ENCODE data around the gene SDHA. TPM values are rescaled to one million over a fixed set of nuclear protein-coding genes. Genes with fewer than 3 reads are reported as not detected.
"Not testable (repeated sequence)": the region's sequence is repeated elsewhere in the genome, so short reads cannot be mapped to it uniquely, and the experiment has no call there.

Gene SDHA
- total RNA-seq, 2 donors from 2014 or later = 121 to 130 TPM

GRCh38 chr5:279051-279665, 61.0 kb downstream of the SDHA start:
- peaks cover 39 to 47% of the 10 kb centered on the region in 2 donors for H3K4me1 Mint-ChIP-seq (ENCODE audit: low read depth in 2 of 2)
- DNase-seq (ENCODE audit: low spot score); H3K36me3 Mint-ChIP-seq; H3K4me3 Mint-ChIP-seq; H3K9me3 Mint-ChIP-seq; H3K27me3 Mint-ChIP-seq; ATAC-seq: not testable (repeated sequence)
- peak overlapping the region in 1 of 2 donors; percentile 58 for H3K27ac Mint-ChIP-seq

DNA sequence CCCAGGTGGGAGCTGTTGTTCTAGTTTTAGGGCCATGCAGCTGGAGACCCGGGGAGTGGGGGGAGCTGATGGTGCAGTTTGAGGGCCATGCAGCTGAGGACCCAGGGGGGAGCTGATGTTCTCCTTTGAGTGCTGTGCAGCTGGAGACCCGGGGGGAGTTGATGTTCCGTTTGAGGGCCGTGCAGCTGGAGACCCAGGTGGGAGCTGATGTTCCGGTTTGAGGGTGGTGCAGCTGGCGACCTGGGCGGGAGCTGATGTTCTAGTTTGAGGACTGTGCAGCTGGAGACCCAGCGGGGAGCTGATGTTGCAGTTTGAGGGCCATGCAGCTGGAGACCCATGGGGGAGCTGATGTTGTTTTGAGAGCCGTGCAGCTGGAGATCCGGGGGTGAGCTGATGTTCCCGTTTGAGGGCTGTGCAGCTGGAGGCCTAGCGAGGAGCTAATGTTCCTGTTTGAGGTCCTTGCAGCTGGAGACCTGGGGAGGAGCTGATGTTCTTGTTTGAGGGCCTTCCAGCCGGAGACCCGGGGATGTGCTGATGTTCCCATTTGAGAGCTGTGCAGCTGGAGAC, 68.0 kb downstream of the SDHA start:
- no peak overlapping the region for H3K4me3 Mint-ChIP-seq
- no peak overlapping the region for H3K27ac Mint-ChIP-seq
- ATAC-seq (no peak), DNase-seq (ENCODE audit: low spot score) (no peak)
- H3K9me3 Mint-ChIP-seq = no peaks in the 10 kb centered on the region
- H3K27me3 Mint-ChIP-seq = no peaks in the 10 kb centered on the region
- no peaks in the 10 kb centered on the region for H3K36me3 Mint-ChIP-seq
- peaks cover 41 to 48% of the 10 kb centered on the region in 2 donors for H3K4me1 Mint-ChIP-seq (ENCODE audit: low read depth in 2 of 2)

DNA sequence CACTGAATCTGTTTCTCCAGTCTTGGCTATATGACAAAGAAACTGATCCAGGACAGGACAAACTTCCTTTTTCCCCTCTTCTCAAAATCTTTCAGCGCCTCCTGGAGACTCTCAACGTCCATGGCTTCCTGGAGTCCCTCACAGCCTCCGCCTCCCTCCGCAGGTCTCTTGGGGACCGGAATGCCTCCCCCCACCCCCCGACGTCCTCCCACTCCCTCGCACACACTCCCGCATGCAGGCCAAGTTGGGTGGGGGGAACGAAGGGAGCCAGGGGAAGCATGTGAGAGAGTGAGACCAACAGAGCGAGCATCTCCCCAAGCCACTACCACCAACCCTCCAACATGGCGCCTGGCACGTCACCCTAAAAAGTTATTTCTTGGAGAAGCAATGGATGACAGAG, 72.1 kb downstream of the SDHA start:
- ATAC-seq; DNase-seq (ENCODE audit: low spot score); H3K27ac Mint-ChIP-seq: not testable (repeated sequence)

DNA sequence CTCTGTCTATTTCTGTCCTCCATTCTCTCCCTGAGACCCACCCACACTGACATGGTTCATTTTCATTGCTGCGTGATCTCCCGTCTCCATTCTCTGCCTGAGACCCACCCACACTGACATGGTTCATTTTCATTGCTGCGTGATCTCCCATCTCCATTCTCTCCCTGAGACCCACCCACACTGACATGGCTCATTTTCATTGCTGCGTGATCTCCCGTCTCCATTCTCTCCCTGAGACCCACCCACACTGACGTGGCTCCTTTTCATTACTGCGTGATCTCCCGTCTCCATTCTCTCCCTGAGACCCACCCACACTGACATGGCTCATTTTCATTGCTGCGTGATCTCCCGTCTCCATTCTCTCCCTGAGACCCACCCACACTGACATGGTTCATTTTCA, 73.2 kb downstream of the SDHA start:
- not testable (repeated sequence) for H3K4me3 Mint-ChIP-seq; ATAC-seq; H3K27me3 Mint-ChIP-seq; H3K9me3 Mint-ChIP-seq; H3K36me3 Mint-ChIP-seq; H3K27ac Mint-ChIP-seq; DNase-seq (ENCODE audit: low spot score)
- peaks cover 17 to 24% of the 10 kb centered on the region in 2 donors for H3K4me1 Mint-ChIP-seq (ENCODE audit: low read depth in 2 of 2)

More for the DNA sequence above, 72.1 kb downstream of the SDHA start:
- not testable (repeated sequence) for H3K27me3 Mint-ChIP-seq, H3K9me3 Mint-ChIP-seq, H3K4me3 Mint-ChIP-seq, H3K36me3 Mint-ChIP-seq
- peaks cover 22 to 23% of the 10 kb centered on the region in 2 donors for H3K4me1 Mint-ChIP-seq (ENCODE audit: low read depth in 2 of 2)

- H3K27me3 Mint-ChIP-seq; DNase-seq (ENCODE audit: low spot score); ATAC-seq; H3K4me3 Mint-ChIP-seq; H3K27ac Mint-ChIP-seq; H3K36me3 Mint-ChIP-seq; H3K9me3 Mint-ChIP-seq: not testable (repeated sequence)
- H3K4me1 Mint-ChIP-seq (ENCODE audit: low read depth in 2 of 2) = peaks cover 17 to 29% of the 10 kb centered on the region in 2 donors
Observed at GRCh38 chr5:294788-295187, 76.7 kb downstream of the SDHA start.

DNA sequence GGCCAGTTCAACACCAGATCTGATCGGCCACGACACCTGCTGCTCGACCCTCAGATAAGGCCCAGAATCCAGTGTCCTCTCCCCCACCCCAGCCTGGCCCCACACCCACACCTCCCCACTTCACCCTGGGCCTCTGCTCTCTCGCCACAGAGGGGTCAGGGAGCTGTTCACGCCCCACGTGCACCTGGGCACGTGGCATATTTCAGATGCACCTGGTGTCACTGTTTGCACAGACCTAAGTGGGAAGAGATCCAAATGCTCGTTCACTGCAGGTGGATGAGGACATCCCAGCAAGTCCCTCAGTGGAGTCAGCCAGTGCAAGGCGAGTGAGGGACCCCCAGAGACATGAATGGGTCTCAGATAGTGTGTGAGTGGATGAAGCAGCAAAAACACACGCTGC, 78.1 kb downstream of the SDHA start:
- H3K27me3 Mint-ChIP-seq; ATAC-seq; H3K36me3 Mint-ChIP-seq; H3K9me3 Mint-ChIP-seq; H3K27ac Mint-ChIP-seq; DNase-seq (ENCODE audit: low spot score): not testable (repeated sequence)
- Mint-ChIP-seq H3K4me1 (ENCODE audit: low read depth in 2 of 2) (peaks cover 20 to 31% of the 10 kb centered on the region in 2 donors), H3K4me3 (peak overlapping the region; percentile 33)

DNA sequence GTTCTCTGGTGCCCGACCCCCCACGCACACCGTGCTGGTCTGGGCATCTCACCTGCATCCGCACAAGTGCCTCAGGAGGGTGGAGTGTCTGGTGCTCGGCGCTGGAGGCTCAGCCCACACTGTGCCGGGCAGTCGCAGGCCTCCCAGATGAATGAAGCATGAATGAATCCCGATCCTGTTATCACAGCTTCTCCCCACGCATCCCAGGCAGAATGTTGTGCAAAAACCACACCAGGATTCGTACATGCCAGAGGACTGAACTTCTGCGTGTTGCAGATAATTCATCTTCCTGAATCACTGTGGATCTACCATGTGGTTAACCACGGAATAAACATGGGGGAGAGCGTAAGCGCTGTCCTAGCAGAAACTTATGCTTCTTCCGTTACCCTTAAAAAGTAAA, 78.8 kb downstream of the SDHA start:
- H3K4me1 Mint-ChIP-seq (ENCODE audit: low read depth in 2 of 2) = peaks cover 18 to 31% of the 10 kb centered on the region in 2 donors
- H3K27ac Mint-ChIP-seq; H3K9me3 Mint-ChIP-seq; DNase-seq (ENCODE audit: low spot score); H3K27me3 Mint-ChIP-seq; H3K36me3 Mint-ChIP-seq: not testable (repeated sequence)
- ATAC-seq = peak; percentile 65 to 72
- peak overlapping the region; percentile 15 for H3K4me3 Mint-ChIP-seq

DNA sequence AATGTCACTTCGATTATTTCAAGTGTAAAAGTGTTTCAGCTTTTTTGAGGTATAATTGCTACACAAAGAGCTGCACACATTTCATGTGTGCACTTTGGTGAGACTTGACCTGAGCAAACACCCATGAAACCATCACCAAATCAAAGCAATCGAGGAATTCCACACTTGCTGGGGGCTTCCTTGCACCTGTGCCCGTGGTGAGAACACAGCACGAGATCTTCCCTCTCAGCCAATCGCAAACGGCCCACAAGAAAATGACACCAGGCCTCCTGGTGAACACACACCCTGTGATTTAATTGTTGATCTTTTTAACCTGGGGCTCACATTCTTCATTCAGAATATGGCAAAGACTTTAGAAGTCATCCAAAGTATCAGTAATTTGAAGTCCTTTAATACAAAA, 79.3 kb downstream of the SDHA start:
- not testable (repeated sequence) for H3K27me3 Mint-ChIP-seq; H3K36me3 Mint-ChIP-seq; DNase-seq (ENCODE audit: low spot score); H3K27ac Mint-ChIP-seq; ATAC-seq; H3K9me3 Mint-ChIP-seq
- Mint-ChIP-seq H3K4me1 (ENCODE audit: low read depth in 2 of 2) (peaks cover 14 to 31% of the 10 kb centered on the region in 2 donors), H3K4me3 (peak overlapping the region; percentile 15)

- DNase-seq (ENCODE audit: low spot score) = not testable (repeated sequence)
Observed at GRCh38 chr5:297991-298736, 80.0 kb downstream of the SDHA start.

DNA sequence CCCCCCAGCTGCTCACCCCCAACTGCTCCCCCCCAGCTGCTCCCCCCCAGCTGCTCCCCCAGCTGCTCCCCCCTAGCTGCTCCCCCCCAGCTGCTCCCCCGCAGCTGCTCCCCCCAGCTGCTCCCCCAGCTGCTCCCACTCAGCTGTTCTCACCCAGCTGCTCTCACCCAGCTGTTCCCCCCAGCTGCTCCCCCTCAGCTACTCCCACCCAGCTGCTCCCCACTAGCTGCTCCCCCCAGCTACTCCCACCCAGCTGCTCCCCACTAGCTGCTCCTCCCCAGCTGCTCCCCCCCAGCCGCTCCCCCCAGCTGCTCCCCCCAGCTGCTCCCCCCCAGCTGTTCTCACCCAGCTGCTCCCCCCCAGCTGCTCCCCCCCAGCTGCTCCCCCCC, 80.6 kb downstream of the SDHA start:
- DNase-seq (ENCODE audit: low spot score) (no peak), ATAC-seq (no peak)
- H3K4me1 Mint-ChIP-seq (ENCODE audit: low read depth in 2 of 2) = peaks cover 14 to 30% of the 10 kb centered on the region in 2 donors
- H3K36me3 Mint-ChIP-seq = no peaks in the 10 kb centered on the region
- no peak overlapping the region for H3K27ac Mint-ChIP-seq
- H3K9me3 Mint-ChIP-seq = no peaks in the 10 kb centered on the region
- no peaks in the 10 kb centered on the region for H3K27me3 Mint-ChIP-seq
- H3K4me3 Mint-ChIP-seq = no peak overlapping the region

More at GRCh38 chr5:297991-298736, 80.0 kb downstream of the SDHA start:
- H3K36me3 Mint-ChIP-seq, H3K9me3 Mint-ChIP-seq, H3K4me3 Mint-ChIP-seq, H3K27me3 Mint-ChIP-seq, ATAC-seq, H3K27ac Mint-ChIP-seq: not testable (repeated sequence)
- peaks cover 14 to 27% of the 10 kb centered on the region in 2 donors for H3K4me1 Mint-ChIP-seq (ENCODE audit: low read depth in 2 of 2)

- not testable (repeated sequence) for H3K4me3 Mint-ChIP-seq, H3K36me3 Mint-ChIP-seq, H3K27ac Mint-ChIP-seq, H3K9me3 Mint-ChIP-seq, ATAC-seq, H3K27me3 Mint-ChIP-seq
- peak; percentile 16 for DNase-seq (ENCODE audit: low spot score)
- H3K4me1 Mint-ChIP-seq (ENCODE audit: low read depth in 2 of 2) = peaks cover 14 to 30% of the 10 kb centered on the region in 2 donors
Observed at GRCh38 chr5:299921-300320, 81.8 kb downstream of the SDHA start.

DNA sequence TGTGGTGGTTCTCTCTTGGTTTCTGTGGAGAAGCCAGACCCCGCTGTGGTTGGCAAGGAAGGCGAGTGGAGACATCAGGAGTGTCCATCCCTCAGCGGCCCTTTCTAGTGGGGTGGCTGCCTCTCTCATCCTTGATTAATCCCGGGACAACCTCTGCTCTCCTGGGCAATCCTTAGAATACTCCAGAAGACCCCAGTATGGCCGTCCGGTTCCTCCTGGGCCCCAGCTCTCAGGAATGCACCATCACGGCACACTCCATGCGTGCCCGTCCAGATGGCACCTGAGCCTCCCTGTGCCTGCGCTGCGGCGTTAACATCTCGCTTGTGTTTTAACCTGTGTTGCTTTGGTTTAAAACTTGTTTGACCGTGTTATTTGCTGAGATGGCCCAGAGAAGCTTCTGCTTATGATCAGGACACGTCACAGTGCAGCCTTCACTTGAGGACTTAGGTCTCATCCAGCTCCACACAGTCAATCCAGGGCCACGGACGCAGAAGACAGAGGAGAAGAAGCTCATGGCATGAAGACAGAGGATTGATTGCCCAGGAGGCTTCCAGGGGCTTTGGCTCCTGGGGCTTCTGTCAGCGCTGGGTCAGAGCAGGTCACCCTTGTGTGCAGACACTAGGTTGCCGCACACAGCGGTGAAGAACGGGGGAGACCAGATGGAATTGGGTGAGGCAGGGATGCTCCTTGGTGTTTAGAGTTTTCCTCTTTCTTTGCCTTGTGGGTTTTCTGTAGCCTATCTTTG, 82.7 kb downstream of the SDHA start:
- H3K4me3 Mint-ChIP-seq, H3K36me3 Mint-ChIP-seq, H3K27ac Mint-ChIP-seq, ATAC-seq, H3K9me3 Mint-ChIP-seq, H3K27me3 Mint-ChIP-seq: not testable (repeated sequence)
- H3K4me1 Mint-ChIP-seq (ENCODE audit: low read depth in 2 of 2) = peaks cover 14 to 30% of the 10 kb centered on the region in 2 donors
- peak; percentile 35 for DNase-seq (ENCODE audit: low spot score)

GRCh38 chr5:302416-302815, 84.3 kb downstream of the SDHA start:
- not testable (repeated sequence) for H3K9me3 Mint-ChIP-seq; H3K27me3 Mint-ChIP-seq; ATAC-seq; H3K36me3 Mint-ChIP-seq; H3K4me3 Mint-ChIP-seq; DNase-seq (ENCODE audit: low spot score)
- H3K27ac Mint-ChIP-seq = peak overlapping the region in 1 of 2 donors; percentile 47
- H3K4me1 Mint-ChIP-seq (ENCODE audit: low read depth in 2 of 2) = peaks cover 8 to 18% of the 10 kb centered on the region in 2 donors

Measured in natural killer cell treated with Interleukin-12 subunit alpha and Interleukin-12 subunit beta and Interleukin-15 and Interleukin-18, amount 100 ng/mL, for 72 hours (primary cell).